Natural killer cell (primary cell): Measurements from ENCODE around the gene TULP4. TPM values are rescaled to one million over a fixed set of nuclear protein-coding genes. Genes with fewer than 3 reads are reported as not detected.

Source experiments
- ATAC-seq, 3 donors: fragments of 150-1000 bp in 2 of 3; fragments of 200-7000 bp in 1 of 3; cut with Tn5 transposase; 1 replicate in 1 of 3; 2 replicates in 2 of 3; pipeline ENCODE4 v1.10.0; 2021; ENCODE audit warnings: mild to moderate bottlenecking in 2 of 3, moderate library complexity in 2 of 3
- DNase-seq, 2 donors: peaks; one replicate each; pipeline versions ENCODE4 v3.0.0 to v3.0.0-alpha.2; 2013 to 2021; ENCODE audit warnings: mixed read lengths in 1 of 2
- H3K27ac ChIP-seq: one replicate; pipeline ENCODE4 v1.5.1; 2013; ENCODE audit warnings: mild to moderate bottlenecking, low read length
- H3K27me3 ChIP-seq: one replicate; pipeline ENCODE4 v1.6.1; 2013; ENCODE audit warnings: low read length; ENCODE audit not compliant: control insufficient read depth, insufficient read depth
- H3K36me3 ChIP-seq: one replicate; pipeline ENCODE4 v1.6.1; 2013; ENCODE audit warnings: low read length; ENCODE audit not compliant: control insufficient read depth, insufficient read depth
- H3K4me1 ChIP-seq: one replicate; pipeline ENCODE4 v1.6.1; 2013; ENCODE audit warnings: low read length; ENCODE audit not compliant: control insufficient read depth, insufficient read depth
- H3K4me3 ChIP-seq: one replicate; pipeline ENCODE4 v1.5.1; 2013; ENCODE audit warnings: low read length
- H3K9me3 ChIP-seq: one replicate; pipeline ENCODE4 v1.6.1; 2013; ENCODE audit warnings: low read length; ENCODE audit not compliant: control insufficient read depth, insufficient read depth
- H3K27ac Mint-ChIP-seq, 2 donors: one replicate each; pipeline ENCODE4 v1.8.0; 2022; ENCODE audit warnings: mild to moderate bottlenecking in 2 of 2, mixed read lengths in 2 of 2, moderate library complexity in 1 of 2
- H3K27me3 Mint-ChIP-seq, 2 donors: one replicate each; pipeline ENCODE4 v1.8.0; 2022; ENCODE audit warnings: low read depth in 2 of 2, mixed read lengths in 2 of 2
- H3K36me3 Mint-ChIP-seq: one replicate; pipeline ENCODE4 v1.8.0; 2022; ENCODE audit warnings: mixed read lengths
- H3K4me1 Mint-ChIP-seq, 2 donors: one replicate each; pipeline ENCODE4 v1.8.0; 2022; ENCODE audit warnings: mixed read lengths in 2 of 2
- H3K4me3 Mint-ChIP-seq: one replicate; pipeline ENCODE4 v1.8.0; 2022; ENCODE audit warnings: mild to moderate bottlenecking, moderate library complexity, mixed read lengths
- H3K9me3 Mint-ChIP-seq, 2 donors: one replicate each; pipeline ENCODE4 v1.8.0; 2022; ENCODE audit warnings: mixed read lengths in 2 of 2
- CTCF ChIP-seq: fragments of 200-600 bp; IDR thresholded peaks from one replicate; pipeline ENCODE4 v1.8.0; 2022; ENCODE audit warnings: antibody characterized with exemption
- WGBS: methylation state at CpG from one replicate; pipeline ENCODE4 v1.1.7; 2013; ENCODE audit warnings: missing lambda C conversion rate; ENCODE audit not compliant: insufficient coverage; 5-methylcytosine and 5-hydroxymethylcytosine counted together
- intact Hi-C: fragments of 100-400 bp; cut with micrococcal nuclease; formaldehyde crosslinking; loops from one replicate; pipeline ENCODE4 v1.14.2; 2022
- total RNA-seq, 4 donors: library from RNA; stranded (reverse); fragments of 120-200 nt in 1 of 4; gene quantifications; one replicate each; pipeline versions ENCODE4 v1.2.3 to v1.2.4, GENCODE V29; 2013 to 2022

Gene TULP4
- total RNA-seq, 3 donors from 2014 or later (not counting 1 experiment from before 2014, with no cell fraction given): 75.2 to 89.5 (median 88.3) TPM

- Histone ChIP-seq H3K4me3 (no peak overlapping the region), H3K4me1 (no peaks in the 10 kb centered on the region), H3K27me3 (no peaks in the 10 kb centered on the region), H3K27ac (no peak overlapping the region), H3K36me3 (no peaks in the 10 kb centered on the region), H3K9me3 (no peaks in the 10 kb centered on the region)
- ATAC-seq: no peak
- H3K27me3 Mint-ChIP-seq: no peaks in the 10 kb centered on the region
- no peak for DNase-seq
- TF ChIP-seq CTCF: no peak
- peak overlapping the region; percentile 19 to 46 for H3K27ac Mint-ChIP-seq
- intact Hi-C loops: no loop called here
- 83% methylated on average over 7 of the region's 7 CpGs for WGBS
- H3K4me1 Mint-ChIP-seq: peaks cover 44 to 45% of the 10 kb centered on the region in 2 donors
- no peaks in the 10 kb centered on the region for H3K9me3 Mint-ChIP-seq
- H3K36me3 Mint-ChIP-seq: no peaks in the 10 kb centered on the region
- H3K4me3 Mint-ChIP-seq: no peak overlapping the region
These were observed 45.4 kb downstream of the TULP4 start for GRCh38 chr6:158357570-158358216.

- intact Hi-C loops: no loop called here
- no peaks in the 10 kb centered on the region for H3K9me3 Mint-ChIP-seq
- no peak for DNase-seq
- H3K4me1 Mint-ChIP-seq: peaks cover 44 to 45% of the 10 kb centered on the region in 2 donors
- WGBS: 57% methylated on average over 4 of the region's 5 CpGs
- ATAC-seq: peak in 1 of 3 donors; percentile 55
- Histone ChIP-seq H3K27ac (no peak overlapping the region), H3K36me3 (no peaks in the 10 kb centered on the region), H3K4me1 (no peaks in the 10 kb centered on the region), H3K27me3 (no peaks in the 10 kb centered on the region), H3K4me3 (no peak overlapping the region), H3K9me3 (no peaks in the 10 kb centered on the region)
- H3K4me3 Mint-ChIP-seq: no peak overlapping the region
- H3K27ac Mint-ChIP-seq: peak overlapping the region in 1 of 2 donors; percentile 52
- TF ChIP-seq CTCF: no peak
- no peaks in the 10 kb centered on the region for H3K36me3 Mint-ChIP-seq
- H3K27me3 Mint-ChIP-seq: no peaks in the 10 kb centered on the region
These were observed 46.3 kb downstream of the TULP4 start for GRCh38 chr6:158358450-158359077.

GRCh38 chr6:158361068-158361467, 48.8 kb downstream of the TULP4 start:
- Histone ChIP-seq H3K36me3 (no peaks in the 10 kb centered on the region), H3K27ac (no peak overlapping the region), H3K4me1 (no peaks in the 10 kb centered on the region), H3K9me3 (no peaks in the 10 kb centered on the region), H3K27me3 (no peaks in the 10 kb centered on the region), H3K4me3 (no peak overlapping the region)
- TF ChIP-seq CTCF: no peak
- no peaks in the 10 kb centered on the region for H3K27me3 Mint-ChIP-seq
- no peak overlapping the region for H3K27ac Mint-ChIP-seq
- peaks cover 34 to 38% of the 10 kb centered on the region in 2 donors for H3K4me1 Mint-ChIP-seq
- intact Hi-C loops: no loop called here
- no peaks in the 10 kb centered on the region for H3K9me3 Mint-ChIP-seq
- ATAC-seq (no peak), DNase-seq (no peak)
- no peaks in the 10 kb centered on the region for H3K36me3 Mint-ChIP-seq
- no peak overlapping the region for H3K4me3 Mint-ChIP-seq
